Fibroblast of skin of right quadriceps (primary cell): ENCODE measurements around the gene STK17A.
A peak's percentile ranks its signal among the peaks of the same experiment; 100 is the strongest.
"Not testable (repeated sequence)": the region's sequence is repeated elsewhere in the genome, so short reads cannot be mapped to it uniquely, and the experiment has no call there.

ENCODE experiments used
- DNase-seq: peaks from one replicate; pipeline ENCODE4 v3.0.0-alpha.2; 2013

STK17A gene

DNA sequence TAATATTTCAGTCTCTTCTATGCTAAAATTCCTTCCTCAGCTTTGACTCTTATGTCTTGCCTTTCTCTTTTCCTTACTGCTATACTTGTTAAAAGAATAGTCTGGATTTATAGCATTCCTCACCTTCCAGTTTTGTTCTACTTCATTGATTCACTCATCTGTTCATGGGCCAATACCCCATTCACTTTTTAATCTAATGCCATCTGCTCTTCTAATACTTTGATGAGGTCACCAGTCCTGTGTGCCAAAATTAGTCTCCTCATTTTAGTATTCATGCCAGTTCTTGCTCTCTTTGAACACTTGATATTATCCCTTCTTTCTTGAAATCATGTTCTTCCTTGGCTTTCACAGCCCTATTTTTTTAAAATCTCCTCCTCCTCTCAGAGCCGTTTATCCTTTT, 19.3 kb downstream of the STK17A start:
- DNase-seq, result no peak

DNA sequence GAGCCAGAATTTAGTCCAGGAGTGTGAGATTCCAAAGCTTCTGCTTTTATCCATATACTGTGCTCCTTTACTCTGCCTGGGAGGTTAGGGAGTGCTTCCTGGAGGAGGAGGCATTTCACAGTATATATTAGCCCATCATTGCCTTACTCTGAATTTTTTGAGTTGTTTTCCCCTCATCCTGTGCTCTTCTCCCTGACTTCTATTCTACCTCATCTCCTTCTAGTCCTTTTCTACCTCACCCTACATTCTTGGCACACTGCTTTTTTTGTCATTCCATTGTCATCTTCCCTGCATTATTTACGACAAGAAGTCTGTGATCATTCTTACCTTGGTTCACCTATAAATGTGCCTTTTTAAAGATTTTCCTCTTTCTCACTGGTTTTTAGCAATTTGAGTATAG, 21.3 kb downstream of the STK17A start:
- DNase-seq, result no peak

GRCh38 chr7:43609097-43609496, 26.2 kb downstream of the STK17A start:
- no peak for DNase-seq

DNA sequence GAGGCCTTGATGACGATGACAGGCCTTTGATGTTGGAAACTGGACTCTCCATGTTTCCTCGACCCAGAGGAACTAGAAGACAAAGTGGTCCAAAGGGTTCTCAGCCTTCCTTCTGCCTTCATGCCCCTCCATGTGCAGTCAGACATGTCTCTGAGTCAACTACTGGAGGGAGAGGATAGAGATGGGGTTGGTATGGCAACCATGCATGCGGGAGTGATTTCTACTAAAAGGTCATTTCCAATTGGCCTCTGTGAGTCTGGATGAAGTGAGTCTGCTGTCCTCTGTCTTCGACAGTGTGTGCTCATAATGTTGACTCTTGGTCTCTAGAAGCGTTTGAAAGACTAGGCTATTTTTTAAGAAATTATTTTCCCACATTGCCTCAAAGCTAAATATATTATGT, 29.2 kb downstream of the STK17A start:
- DNase-seq, result peak; percentile 20

- peak; percentile 77 for DNase-seq
These were observed 30.0 kb downstream of the STK17A start for GRCh38 chr7:43612599-43613589.

DNA sequence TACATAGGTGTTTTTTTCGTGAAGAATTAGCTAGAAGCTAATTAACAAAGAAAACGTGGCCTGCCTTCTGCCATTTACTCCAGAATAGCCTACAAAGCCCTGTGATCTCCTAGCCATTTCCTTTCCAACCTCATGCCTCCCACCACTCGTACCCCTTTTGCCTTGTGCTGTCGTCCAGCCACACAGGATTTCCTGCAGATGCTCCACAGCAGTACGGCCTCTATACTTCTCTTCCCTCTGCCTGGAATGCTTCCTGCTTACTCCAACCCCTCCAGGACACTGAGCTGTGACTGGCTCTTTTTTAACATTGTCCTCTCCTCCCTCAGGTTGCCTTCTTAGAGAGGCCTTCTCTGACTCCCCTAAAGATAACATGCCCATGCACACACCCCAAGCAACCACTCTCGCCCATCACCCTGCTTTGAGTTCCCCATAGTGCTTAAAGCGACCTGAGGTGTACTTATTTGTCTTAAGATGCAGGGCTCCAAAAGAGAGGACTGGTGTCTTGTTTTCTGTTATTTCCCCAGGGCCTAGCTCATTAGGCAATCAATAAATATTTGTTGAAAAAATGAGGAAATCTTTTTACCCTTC, 32.7 kb downstream of the STK17A start:
- DNase-seq, result no peak

- no peak for DNase-seq
These were observed 34.1 kb downstream of the STK17A start for GRCh38 chr7:43616977-43617376.

DNA sequence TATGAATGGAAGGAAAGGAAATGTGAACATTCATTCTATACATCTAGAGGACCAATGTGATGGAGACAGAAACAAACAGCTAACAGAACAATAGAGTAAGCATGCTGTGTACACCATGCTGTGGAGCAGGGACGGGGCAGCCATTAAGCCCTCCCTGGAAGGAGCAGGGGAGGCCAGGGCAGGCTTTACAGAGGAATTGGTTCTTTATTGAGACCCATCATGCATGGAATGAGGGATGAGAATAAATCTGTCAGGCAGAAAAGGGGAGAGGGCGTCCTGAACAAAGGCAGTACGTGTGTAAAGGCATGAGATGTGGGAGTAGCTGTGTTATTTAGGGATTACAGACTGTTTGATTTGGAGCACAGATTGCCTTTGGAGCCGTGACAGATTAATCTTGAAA, 35.2 kb downstream of the STK17A start:
- no peak for DNase-seq

DNA sequence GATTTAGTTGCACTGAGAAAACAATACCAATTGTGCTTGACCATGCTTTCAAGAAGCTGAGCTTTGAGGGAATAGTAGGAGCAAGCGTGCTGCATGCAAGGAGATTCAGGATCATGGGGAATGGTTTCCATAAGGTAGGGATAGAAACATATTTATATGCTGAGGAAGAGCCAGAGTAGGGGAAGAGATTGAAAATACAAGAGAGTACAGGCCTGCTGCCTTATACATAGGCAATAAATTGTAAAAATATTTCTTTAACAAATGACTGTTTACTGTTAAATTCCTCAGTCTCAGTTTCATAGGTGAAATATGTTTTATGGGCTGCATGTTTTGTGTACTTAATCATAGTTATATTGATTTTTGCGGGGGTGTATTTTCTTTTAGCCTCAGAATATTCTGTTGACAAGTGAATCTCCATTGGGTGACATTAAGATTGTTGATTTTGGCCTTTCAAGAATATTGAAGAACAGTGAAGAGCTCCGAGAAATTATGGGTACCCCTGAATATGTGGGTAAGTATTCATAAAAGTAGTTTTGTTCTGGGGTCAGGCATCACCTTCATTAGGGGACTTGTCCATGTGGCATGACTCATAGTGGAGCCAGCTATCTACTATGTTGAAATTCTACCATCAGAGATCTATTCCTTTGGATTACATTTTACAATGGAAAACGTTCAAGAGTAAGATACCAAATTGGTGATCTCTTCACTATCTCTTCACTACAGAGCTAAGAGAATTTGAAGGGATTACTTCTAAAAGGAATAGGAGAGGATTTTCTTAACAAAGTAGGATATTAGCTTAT, 36.5 kb downstream of the STK17A start:
- peak; percentile 25 for DNase-seq

DNA sequence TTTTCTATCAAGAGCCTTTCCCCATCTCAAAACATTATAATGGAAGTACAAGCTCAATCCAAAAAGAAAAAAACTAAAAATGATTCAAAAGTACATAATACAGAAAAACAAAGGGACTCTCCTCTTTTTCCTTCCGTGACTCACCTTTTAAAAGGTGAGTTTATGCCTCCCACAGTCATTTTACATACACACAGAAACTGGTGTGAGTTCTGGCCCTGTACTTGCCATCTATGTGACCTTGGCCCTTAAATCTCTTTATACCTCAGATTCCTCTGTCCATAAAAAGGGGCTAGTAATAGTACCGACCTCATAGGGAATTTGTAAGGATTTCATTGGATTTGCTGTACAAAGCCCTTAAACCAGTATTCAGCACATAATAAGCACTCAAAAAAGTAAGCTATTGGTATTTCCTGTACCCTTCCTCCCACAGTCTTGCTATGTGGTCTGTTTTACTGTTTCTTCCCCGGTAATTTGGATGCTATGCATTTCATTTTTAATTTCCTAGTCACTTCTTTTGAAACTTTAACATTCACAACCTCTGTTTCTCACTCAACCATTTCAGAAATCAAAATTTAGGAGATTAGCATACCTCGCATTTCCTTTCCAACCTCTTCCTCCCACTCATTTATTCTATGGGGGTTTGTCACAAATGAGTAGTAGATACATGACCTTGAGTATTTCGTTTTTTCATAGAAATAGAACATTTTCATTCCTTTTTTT, 39.0 kb downstream of the STK17A start:
- DNase-seq, result peak; percentile 68

DNA sequence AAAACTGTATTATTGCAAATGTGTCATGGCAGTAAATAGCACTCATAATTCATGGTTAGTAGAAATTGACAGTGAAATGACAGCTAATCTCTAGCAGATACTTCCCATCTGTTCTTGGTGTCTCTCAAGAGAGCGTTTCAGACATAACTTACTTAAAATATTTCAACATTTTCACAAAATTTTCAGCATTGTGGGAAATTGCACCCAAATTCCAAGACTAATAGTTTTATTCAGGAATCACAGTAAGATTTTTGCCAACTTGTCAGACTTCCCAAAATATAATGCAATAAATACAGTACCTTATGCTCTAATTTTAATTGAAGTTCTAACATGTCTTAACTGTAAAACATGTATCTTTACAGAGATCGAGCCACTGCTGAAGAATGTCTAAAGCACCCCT, 41.2 kb downstream of the STK17A start:
- no peak for DNase-seq

GRCh38 chr7:43625453-43625852, 42.5 kb downstream of the STK17A start:
- DNase-seq, result no peak

- no peak for DNase-seq
These were observed 43.1 kb downstream of the STK17A start for GRCh38 chr7:43625980-43626379.

GRCh38 chr7:43626695-43627094, 43.8 kb downstream of the STK17A start:
- DNase-seq, result no peak

- DNase-seq, result not testable (repeated sequence)
These were observed 44.9 kb downstream of the STK17A start for GRCh38 chr7:43627798-43628197.

DNA sequence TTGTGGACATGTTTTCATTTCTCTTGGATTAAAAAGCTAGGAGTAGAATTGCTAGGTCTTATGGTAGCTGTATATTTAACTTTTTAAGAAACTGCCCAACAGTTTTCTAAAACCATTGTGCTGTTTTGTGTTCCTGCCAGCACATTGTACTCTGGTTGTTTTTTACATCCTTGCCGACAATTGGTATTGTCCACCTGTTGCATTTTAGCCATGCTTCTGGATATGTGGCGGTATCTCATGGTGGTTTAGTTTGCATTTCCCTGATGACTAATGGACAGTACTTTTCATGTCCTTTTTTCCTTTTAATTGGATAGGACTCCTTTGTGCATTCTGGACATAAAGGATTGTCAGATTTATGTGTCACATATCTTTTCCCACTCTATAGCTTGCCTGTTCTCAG, 45.5 kb downstream of the STK17A start:
- no peak for DNase-seq

GRCh38 chr7:43629857-43630256, 46.9 kb downstream of the STK17A start:
- no peak for DNase-seq

- DNase-seq, result no peak
These were observed 47.6 kb downstream of the STK17A start for GRCh38 chr7:43630482-43630881.

DNA sequence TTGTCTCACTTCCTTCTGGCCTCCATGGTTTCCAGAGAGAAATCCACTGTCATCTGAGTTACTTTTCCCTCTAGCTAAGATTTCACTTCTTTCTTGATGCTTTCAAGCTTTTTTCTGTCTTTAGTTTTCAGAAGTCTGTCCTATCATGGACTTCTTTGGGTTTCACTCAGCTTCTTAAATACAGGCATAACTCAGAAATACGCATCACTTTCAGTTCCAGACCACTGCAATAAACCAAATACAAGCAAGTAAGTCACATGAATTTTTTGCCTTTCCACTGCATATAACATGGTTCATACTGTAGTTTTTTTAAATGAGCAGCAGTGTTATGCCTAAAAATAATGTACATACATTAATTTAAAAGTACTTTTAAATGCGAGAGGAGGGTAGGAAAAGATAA, 48.7 kb downstream of the STK17A start:
- no peak for DNase-seq

GRCh38 chr7:43632746-43633145, 49.8 kb downstream of the STK17A start:
- DNase-seq, result no peak

- no peak for DNase-seq
These were observed 51.5 kb downstream of the STK17A start for GRCh38 chr7:43634384-43634783.

DNA sequence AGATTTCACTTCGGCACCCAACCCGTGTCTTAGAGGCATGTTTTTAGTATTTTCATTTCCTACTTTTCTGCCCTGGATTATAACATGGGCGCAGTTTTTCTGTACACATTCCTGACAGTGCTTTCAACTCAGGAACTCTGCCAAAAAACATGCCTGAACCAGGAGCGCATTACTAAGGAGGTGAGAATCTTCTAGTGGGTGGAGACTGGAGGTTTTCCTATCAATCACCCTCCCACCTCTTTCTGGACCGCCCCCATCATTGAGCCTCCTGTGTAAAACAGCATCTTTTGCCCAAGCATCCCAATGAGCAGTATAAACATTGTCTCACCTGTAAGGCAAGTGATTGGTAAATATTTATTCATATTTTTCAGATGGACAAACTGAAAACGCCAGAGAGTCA, 53.2 kb downstream of the STK17A start:
- peak; percentile 78 for DNase-seq
